SK-N-SH (cell line): ENCODE measurements around the gene ASXL2. TPM values are rescaled to one million over a fixed set of nuclear protein-coding genes. Genes with fewer than 3 reads are reported as not detected.

ENCODE experiments used
- CTCF ChIA-PET: fragments of 300-600, 350-600 bp; formaldehyde crosslinking; extraction: SDS; loops from one replicate; lab custom pipeline; 2021; lab: Yijun Ruan, JAX
- POLR2A ChIA-PET: fragments of 350-600 bp; sonication (Branson Sonifier 250); formaldehyde crosslinking; extraction: SDS; loops from one replicate; lab custom pipeline; 2020; ENCODE audit warnings: antibody characterized with exemption, inconsistent platforms; lab: Yijun Ruan, JAX
- DNase-seq: peaks from one replicate; pipeline ENCODE4 v3.0.0; 2012
- H2AFZ ChIP-seq: fragments of 200-600 bp; sonication (generic); 2 replicates; pipeline ENCODE4 v1.8.1; 2016; ENCODE audit warnings: antibody characterized with exemption, mild to moderate bottlenecking, low read depth
- H3F3A ChIP-seq: fragments of 200-600 bp; sonication (generic); replicated peaks from 2 replicates; pipeline ENCODE3; 2016; ENCODE audit warnings: antibody characterized with exemption, mild to moderate bottlenecking; ENCODE audit not compliant: insufficient read depth
- H3K27ac ChIP-seq, 2 experiments: fragments of 200-500 bp in 1 of 2; fragments of 200-600 bp in 1 of 2; sonication (Bioruptor generic) in 1 of 2; sonication (generic), shearing (Covaris generic) in 1 of 2; 2 replicates each; pipeline versions ENCODE4 v1.5.1 to v1.6.1; 2014 to 2016; ENCODE audit warnings: low read depth in 2 of 2, inconsistent platforms in 1 of 2, low read length in 1 of 2, mild to moderate bottlenecking in 1 of 2, mixed read lengths in 1 of 2
- H3K27me3 ChIP-seq: fragments of 200-600 bp; sonication (generic), shearing (Covaris generic); 2 replicates; pipeline ENCODE4 v1.6.1; 2016; ENCODE audit warnings: mixed run types; ENCODE audit not compliant: insufficient read depth
- H3K36me3 ChIP-seq, 2 experiments: fragments of 200-500 bp in 1 of 2; fragments of 200-600 bp in 1 of 2; sonication (Bioruptor generic) in 1 of 2; sonication (generic) in 1 of 2; replicated peaks in 1 of 2; 2 replicates each; pipeline versions ENCODE3 to v1.5.1; 2014 to 2016; ENCODE audit warnings: low read length in 1 of 2, mild to moderate bottlenecking in 1 of 2; ENCODE audit not compliant: insufficient read depth in 2 of 2, control insufficient read depth in 1 of 2
- H3K4me1 ChIP-seq, 2 experiments: fragments of 200-500 bp in 1 of 2; fragments of 200-600 bp in 1 of 2; sonication (Bioruptor generic) in 1 of 2; sonication (generic), shearing (Covaris generic) in 1 of 2; 2 replicates each; pipeline versions ENCODE4 v1.5.1 to v1.6.1; 2014 to 2016; ENCODE audit warnings: low read depth in 1 of 2, low read length in 1 of 2, mixed run types in 1 of 2; ENCODE audit not compliant: insufficient read depth in 2 of 2, control insufficient read depth in 1 of 2
- H3K4me2 ChIP-seq: fragments of 200-600 bp; sonication (generic), shearing (Covaris generic); 2 replicates; pipeline ENCODE4 v1.6.1; 2017; ENCODE audit warnings: mixed run types
- H3K4me3 ChIP-seq, 2 experiments: fragments of 200-500 bp in 1 of 2; fragments of 200-600 bp in 1 of 2; sonication (Bioruptor generic) in 1 of 2; sonication (generic), shearing (Covaris generic) in 1 of 2; 2 replicates each; pipeline versions ENCODE4 v1.5.1 to v1.8.1; 2014 to 2016; ENCODE audit warnings: low read depth in 2 of 2, inconsistent platforms in 1 of 2, low read length in 1 of 2, mild to moderate bottlenecking in 1 of 2, mixed read lengths in 1 of 2, moderate library complexity in 1 of 2
- H3K79me2 ChIP-seq: fragments of 200-600 bp; sonication (generic); 2 replicates; pipeline ENCODE4 v1.8.1; 2017; ENCODE audit warnings: mild to moderate bottlenecking; ENCODE audit not compliant: insufficient read depth
- H3K9ac ChIP-seq: fragments of 200-600 bp; sonication (generic); 2 replicates; pipeline ENCODE4 v1.6.1; 2017; ENCODE audit warnings: mixed run types
- H3K9me2 ChIP-seq: fragments of 200-600 bp; sonication (generic); 2 replicates; pipeline ENCODE4 v1.6.1; 2017; ENCODE audit warnings: mixed run types
- H3K9me3 ChIP-seq: fragments of 200-600 bp; sonication (generic); 2 replicates; pipeline ENCODE4 v1.6.1; 2017; ENCODE audit warnings: mixed run types, mild to moderate bottlenecking, moderate library complexity
- H4K20me1 ChIP-seq: fragments of 200-600 bp; sonication (generic); 2 replicates; pipeline ENCODE4 v1.6.1; 2017; ENCODE audit warnings: mild to moderate bottlenecking, mixed run types; ENCODE audit not compliant: insufficient read depth
- CTCF ChIP-seq: fragments of 200-600 bp; sonication (generic); IDR thresholded peaks from 2 replicates; pipeline ENCODE4 v1.6.1; 2017; ENCODE audit warnings: antibody characterized with exemption, mild to moderate bottlenecking, moderate library complexity
- ELF1 ChIP-seq: IDR thresholded peaks from 2 replicates; pipeline ENCODE4 v1.4.0; 2012
- EP300 ChIP-seq, 2 experiments: IDR thresholded peaks; 2 replicates each; pipeline versions ENCODE4 v1.4.0 to v1.6.1; 2012; ENCODE audit warnings: borderline replicate concordance in 1 of 2, low read depth in 1 of 2, low read length in 1 of 2
- EZH2phosphoT487 ChIP-seq: fragments of 200-600 bp; sonication (generic); IDR thresholded peaks from 2 replicates; pipeline ENCODE4 v1.6.1; 2017; ENCODE audit warnings: low read depth, mixed run types, mild to moderate bottlenecking, antibody characterized with exemption, moderate library complexity, borderline replicate concordance
- FOSL2 ChIP-seq: IDR thresholded peaks from 2 replicates; pipeline ENCODE4 v1.4.0; 2012; ENCODE audit warnings: low read depth, mild to moderate bottlenecking, moderate library complexity, borderline replicate concordance
- GABPA ChIP-seq: IDR thresholded peaks from 2 replicates; pipeline ENCODE4 v1.4.0; 2012; ENCODE audit warnings: low read depth, mild to moderate bottlenecking
- GATA2 ChIP-seq: sonication (generic); formaldehyde crosslinking; IDR thresholded peaks from 2 replicates; pipeline ENCODE4 v1.5.0; 2020; ENCODE audit warnings: mild to moderate bottlenecking, missing genetic modification reagents
- IRF3 ChIP-seq: fragments of 150-350 bp; IDR thresholded peaks from 2 replicates; pipeline ENCODE4 v1.6.1; 2016; ENCODE audit warnings: mild to moderate bottlenecking, low read depth, low read length
- MAX ChIP-seq: IDR thresholded peaks from 2 replicates; pipeline ENCODE4 v1.4.0; 2012; ENCODE audit warnings: low read depth
- MXI1 ChIP-seq: IDR thresholded peaks from 2 replicates; pipeline ENCODE4 v1.6.1; 2012; ENCODE audit warnings: mild to moderate bottlenecking, low read depth, low read length, improper control_type of control experiment
- NFIC ChIP-seq: IDR thresholded peaks from 2 replicates; pipeline ENCODE4 v1.4.0; 2012; ENCODE audit warnings: borderline replicate concordance
- NRF1 ChIP-seq: IDR thresholded peaks from 2 replicates; pipeline ENCODE4 v1.6.1; 2012; ENCODE audit warnings: low read depth, mild to moderate bottlenecking, low read length
- POLR2AphosphoS5 ChIP-seq: IDR thresholded peaks from 2 replicates; pipeline ENCODE4 v1.6.1; 2012; ENCODE audit warnings: low read depth, low read length
- RAD21 ChIP-seq: IDR thresholded peaks from 2 replicates; pipeline ENCODE4 v1.6.1; 2012; ENCODE audit warnings: mild to moderate bottlenecking, low read length
- RXRA ChIP-seq: IDR thresholded peaks from 2 replicates; pipeline ENCODE4 v1.4.0; 2012; ENCODE audit warnings: low read depth, mild to moderate bottlenecking, borderline replicate concordance
- SIN3A ChIP-seq: IDR thresholded peaks from 2 replicates; pipeline ENCODE4 v1.6.1; 2012; ENCODE audit warnings: low read depth, mild to moderate bottlenecking, low read length, moderate library complexity, borderline replicate concordance
- SMC3 ChIP-seq: IDR thresholded peaks from 2 replicates; pipeline ENCODE4 v1.6.1; 2012; ENCODE audit warnings: low read depth, low read length, improper control_type of control experiment
- TCF12 ChIP-seq: IDR thresholded peaks from 2 replicates; pipeline ENCODE4 v1.4.0; 2012
- YY1 ChIP-seq: IDR thresholded peaks from 2 replicates; pipeline ENCODE4 v1.4.0; 2012; ENCODE audit warnings: low read depth, mild to moderate bottlenecking
- WGBS: methylation state at CpG from one replicate; pipeline ENCODE4 v1.1.6; 2017; ENCODE audit warnings: low lambda C conversion rate; 5-methylcytosine and 5-hydroxymethylcytosine counted together
- polyA plus RNA-seq, 3 experiments: library from polyadenylated mRNA; depleted of rRNA; stranded (reverse); fragments of >200 nt; gene quantifications; 2 replicates each; pipeline ENCODE4 v1.2.3, GENCODE V29; 2012

Gene ASXL2
- polyA plus RNA-seq, 1 of the 3 experiments (the other 2 are of a cell fraction), result 4.8 TPM

- TF ChIP-seq CTCF (no peak), YY1 (no peak), SMC3 (no peak), EP300 (IDR thresholded peaks at IDR 0.05; ENCODE audit: borderline replicate concordance in 1 of 2, low read depth in 1 of 2, low read length in 1 of 2) (no peak)
Measured at GRCh38 chr2:25698752-25699151, 179.5 kb downstream of the ASXL2 start (continued).

GRCh38 chr2:25697559-25698341 is 180.5 kb downstream of the ASXL2 start:
- H3K27ac ChIP-seq, result no peak overlapping the region
- DNase-seq, result no peak
- TF ChIP-seq GATA2 (CRISPR knock-in tag) (no peak), TCF12 (no peak), NFIC (no peak), YY1 (no peak), EZH2phosphoT487 (no peak)
- H3K79me2 ChIP-seq, result no peaks in the 10 kb centered on the region
- H3F3A ChIP-seq, result no peaks in the 10 kb centered on the region
- WGBS, result 89% methylated on average over 17 of the region's 17 CpGs
- no peaks in the 10 kb centered on the region for H3K9me2 ChIP-seq
- H3K36me3 ChIP-seq, result no peaks in the 10 kb centered on the region
- CTCF ChIA-PET, result interaction anchor here (1.0 to 7.7 kb wide), 6 partner anchors 9 to 336 kb away, joined by 3 to 172 read pairs (median 75); partner anchors contain the start of gene DTNB
- no peak overlapping the region for H2AFZ ChIP-seq
- no peak overlapping the region for H3K4me3 ChIP-seq
- POLR2A ChIA-PET, result no interaction called here
- peaks cover 0 to 6% of the 10 kb centered on the region in 2 experiments; a peak in 1 of 4 replicates for H3K4me1 ChIP-seq
- no peaks in the 10 kb centered on the region for H4K20me1 ChIP-seq
- H3K27me3 ChIP-seq, result no peaks in the 10 kb centered on the region
- no peaks in the 10 kb centered on the region for H3K9me3 ChIP-seq
- H3K9ac ChIP-seq, result no peak overlapping the region
- no peak overlapping the region for H3K4me2 ChIP-seq

GRCh38 chr2:25692737-25693445 is 185.4 kb downstream of the ASXL2 start:
- ChIA-PET CTCF (interaction anchor here (0.6 to 8.4 kb wide), 2 partner anchors 7 to 476 kb away, joined by 3 to 101 read pairs; no protein-coding TSS in a partner anchor), POLR2A (no interaction called here)
- no peaks in the 10 kb centered on the region for H3K9me3 ChIP-seq
- no peak for DNase-seq
- no peaks in the 10 kb centered on the region for H4K20me1 ChIP-seq
- no peaks in the 10 kb centered on the region for H3K27me3 ChIP-seq
- TF ChIP-seq RAD21 (no peak), GABPA (no peak), GATA2 (CRISPR knock-in tag) (no peak), EP300 (IDR thresholded peaks at IDR 0.05; ENCODE audit: borderline replicate concordance in 1 of 2, low read depth in 1 of 2, low read length in 1 of 2) (no peak), RXRA (no peak), TCF12 (no peak), IRF3 (no peak), MAX (no peak), POLR2AphosphoS5 (no peak), NRF1 (no peak), MXI1 (no peak), ELF1 (no peak), FOSL2 (no peak), SIN3A (no peak)
- H2AFZ ChIP-seq, result no peak overlapping the region
- no peaks in the 10 kb centered on the region for H3K79me2 ChIP-seq
- no peak overlapping the region for H3K9ac ChIP-seq
- H3K4me2 ChIP-seq, result no peak overlapping the region
- no peak overlapping the region for H3K27ac ChIP-seq
- H3K9me2 ChIP-seq, result no peaks in the 10 kb centered on the region
- H3K4me1 ChIP-seq, result no peaks in the 10 kb centered on the region
- WGBS, result 74% methylated on average over 6 of the region's 6 CpGs
- H3K36me3 ChIP-seq, result no peaks in the 10 kb centered on the region
- H3K4me3 ChIP-seq, result no peak overlapping the region
- no peaks in the 10 kb centered on the region for H3F3A ChIP-seq
